NCI-H1048 (cell line): ENCODE results near the gene AK8.

ENCODE experiments used
- DNase-seq: peaks from one replicate; lab custom pipeline; 2025; lab: John Stamatoyannopoulos, UW

AK8 gene

GRCh38 chr9:132825430-132825829 lies 52.7 kb downstream of the AK8 start:
- no peak for DNase-seq

DNA sequence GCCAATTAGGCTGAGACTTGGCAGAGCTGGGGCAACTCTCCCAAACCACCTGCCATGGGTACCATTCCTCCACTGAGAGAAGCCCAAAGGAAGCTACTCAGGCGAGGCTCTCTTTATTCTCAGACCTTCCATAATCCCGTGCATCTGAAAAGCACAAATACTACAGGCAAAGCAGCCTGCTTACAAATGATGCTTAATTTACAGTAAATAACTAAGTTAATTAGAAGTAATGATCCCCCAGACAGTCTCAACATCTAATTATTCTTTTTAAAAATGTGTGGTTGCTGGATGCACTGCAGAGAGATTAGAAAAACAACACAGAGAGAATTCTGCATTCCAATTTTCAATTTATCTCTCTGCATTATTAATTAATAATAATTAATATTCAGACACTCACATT lies 53.1 kb downstream of the AK8 start:
- no peak for DNase-seq

DNA sequence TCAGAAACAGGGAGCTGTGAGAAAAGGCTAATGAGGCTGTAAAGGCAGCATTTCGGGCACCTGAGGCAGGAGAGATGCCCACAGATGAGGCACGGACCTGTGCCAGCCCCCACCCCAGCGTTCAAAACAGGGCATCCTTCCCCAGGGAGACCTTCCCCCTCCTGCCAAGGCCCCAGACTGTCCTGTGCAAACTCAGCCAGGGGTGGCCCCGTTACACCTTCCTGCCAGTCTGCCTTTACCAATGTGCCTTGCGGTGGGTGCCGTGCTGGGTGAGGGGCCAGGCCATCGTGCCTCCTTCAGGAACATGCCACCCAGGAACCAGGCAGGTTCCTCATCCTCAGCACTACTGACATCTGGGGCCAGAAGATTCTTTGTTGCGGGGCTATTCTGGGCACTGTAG lies 53.9 kb downstream of the AK8 start:
- DNase-seq, result no peak

DNA sequence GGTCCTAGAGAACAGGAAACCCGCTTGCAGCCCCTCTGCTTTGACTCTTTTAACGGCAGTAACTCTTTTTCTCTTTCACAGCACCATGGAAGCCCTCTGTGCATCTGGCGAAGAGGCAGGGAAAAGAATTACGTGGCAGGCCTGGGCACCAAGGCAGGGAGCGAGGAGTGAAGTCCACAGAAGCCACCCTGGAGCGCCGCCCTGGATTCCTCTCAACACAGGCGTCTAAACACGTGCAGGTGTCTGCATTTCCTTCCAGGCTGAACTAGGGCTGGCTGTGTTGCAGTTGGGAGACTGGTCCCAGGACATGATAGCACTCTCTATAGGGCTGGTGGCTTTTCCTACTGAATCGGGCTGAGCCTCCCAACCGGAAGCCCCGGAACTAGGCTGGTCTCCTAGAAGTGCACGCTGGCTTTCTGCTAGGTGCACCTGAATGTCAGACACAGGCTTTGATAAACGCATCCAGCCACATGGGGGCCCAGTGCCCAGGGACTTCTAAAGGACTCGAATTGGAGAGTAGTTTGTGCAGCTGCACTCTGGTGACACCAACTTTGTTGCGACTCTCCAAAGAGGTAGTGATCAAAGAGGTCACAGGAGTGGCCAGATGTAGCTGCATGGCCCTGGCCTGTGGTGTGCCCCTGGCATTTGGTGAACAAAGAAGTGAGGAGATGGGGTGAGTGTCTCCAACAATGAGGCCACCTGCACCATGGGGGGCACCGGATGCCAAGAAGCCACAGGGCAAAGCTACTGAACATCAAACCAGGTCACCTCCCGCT lies 54.5 kb downstream of the AK8 start:
- DNase-seq, result no peak

DNA sequence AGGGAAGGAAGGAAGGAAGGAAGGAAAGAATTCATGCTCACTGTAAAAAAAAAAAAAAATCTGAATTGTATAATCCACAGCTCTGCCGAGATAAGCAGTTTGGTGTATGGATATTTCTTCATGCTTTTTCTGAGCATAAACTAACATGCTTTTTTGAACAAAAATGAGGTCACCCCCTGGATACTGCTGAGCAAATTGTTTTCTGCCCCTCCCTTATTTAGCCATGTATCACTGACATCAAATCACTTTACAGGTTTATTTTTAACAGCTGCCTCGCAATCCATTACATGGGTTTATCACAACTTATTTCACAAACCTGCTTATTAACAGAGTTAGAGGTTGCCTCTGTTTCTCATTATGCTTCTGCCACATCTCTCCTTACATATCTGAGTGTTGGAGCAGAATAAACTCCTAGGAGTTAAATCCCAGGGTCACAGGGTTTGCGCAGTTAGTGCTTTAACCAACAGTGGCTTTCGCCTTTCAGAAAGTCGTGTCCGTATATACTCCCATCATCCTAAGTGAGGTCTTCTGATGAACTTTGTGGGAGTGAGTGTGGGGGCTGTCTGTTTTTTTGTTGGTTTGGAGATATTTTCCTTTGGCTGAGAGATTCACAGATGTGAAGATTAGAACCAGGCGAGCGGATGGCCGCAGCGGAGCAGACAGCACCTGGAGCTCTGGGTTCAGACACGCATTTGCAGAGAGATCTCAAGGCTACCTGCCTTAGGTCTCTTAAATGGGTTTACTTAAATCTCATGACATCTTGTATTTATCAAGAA lies 57.7 kb downstream of the AK8 start:
- DNase-seq, result no peak

- no peak for DNase-seq
Measured at GRCh38 chr9:132818588-132818987, 59.5 kb downstream of the AK8 start.

DNA sequence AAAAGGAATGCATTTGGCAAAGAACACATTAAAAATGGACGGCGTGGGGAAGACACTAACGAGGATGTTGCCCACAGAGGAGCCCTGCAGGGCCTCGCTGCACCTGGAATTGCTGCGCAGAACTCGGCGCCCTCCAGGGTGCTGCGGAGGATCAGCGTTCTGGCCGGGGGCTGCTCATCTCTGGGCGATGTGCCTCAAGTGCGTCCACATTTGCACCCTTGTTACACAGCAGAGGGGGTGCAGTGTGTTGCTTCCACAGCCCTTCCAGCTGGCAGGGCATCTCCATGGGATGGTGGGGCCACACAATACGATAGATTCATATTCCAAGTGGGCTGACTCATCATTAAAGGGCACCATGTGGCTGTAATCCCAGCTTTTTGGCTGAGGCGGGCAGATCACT lies 63.1 kb downstream of the AK8 start:
- DNase-seq, result no peak

DNA sequence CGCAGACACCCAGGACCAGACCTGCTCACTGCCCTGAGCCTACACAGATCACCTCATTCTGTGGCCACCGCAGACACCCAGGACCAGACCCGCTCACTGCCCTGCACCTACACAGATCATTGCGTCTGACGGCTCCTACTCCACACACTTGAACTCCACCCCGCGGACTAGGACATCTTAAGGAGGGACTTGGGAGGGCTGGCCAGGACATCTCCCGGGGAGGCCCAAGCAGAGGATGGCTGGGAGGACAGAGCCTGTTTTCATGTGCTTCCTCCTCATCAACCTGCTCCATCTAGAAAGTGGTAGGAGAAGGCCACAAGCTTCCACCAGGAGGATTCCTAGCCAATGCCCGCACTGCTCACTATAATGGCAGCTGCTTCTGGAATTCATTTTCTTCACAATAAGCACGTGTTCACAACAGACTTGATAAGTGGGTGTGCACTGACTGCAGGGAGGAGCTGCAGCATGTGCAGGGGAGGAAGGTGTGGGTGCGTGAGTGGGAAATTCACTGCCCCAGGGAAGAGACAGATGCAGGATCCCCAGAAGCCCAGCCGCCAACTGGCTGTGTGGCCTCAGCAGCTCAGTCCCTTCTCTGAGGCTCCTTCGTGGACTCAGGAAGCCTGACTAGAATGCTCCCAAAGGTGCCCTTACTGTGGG lies 64.8 kb downstream of the AK8 start:
- DNase-seq, result no peak

DNA sequence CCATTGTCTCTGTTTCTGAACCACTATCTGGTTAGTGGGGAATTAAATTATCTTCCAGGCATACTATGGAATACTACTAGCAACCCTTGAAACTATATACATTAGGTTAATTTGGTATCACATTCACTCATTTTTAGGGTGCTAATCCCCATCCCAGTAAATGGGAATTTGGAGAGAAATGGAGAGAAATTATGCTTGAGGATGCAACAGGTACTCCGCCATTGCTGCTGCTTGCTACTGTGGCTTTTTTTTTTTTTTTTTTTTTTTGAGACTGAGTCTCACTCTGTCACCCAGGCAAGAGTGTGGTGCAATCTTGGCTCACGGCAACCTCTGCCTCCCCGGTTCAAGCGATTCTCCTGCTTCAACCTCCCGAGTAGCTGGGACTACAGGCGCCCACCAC lies 66.1 kb downstream of the AK8 start:
- DNase-seq, result no peak

DNA sequence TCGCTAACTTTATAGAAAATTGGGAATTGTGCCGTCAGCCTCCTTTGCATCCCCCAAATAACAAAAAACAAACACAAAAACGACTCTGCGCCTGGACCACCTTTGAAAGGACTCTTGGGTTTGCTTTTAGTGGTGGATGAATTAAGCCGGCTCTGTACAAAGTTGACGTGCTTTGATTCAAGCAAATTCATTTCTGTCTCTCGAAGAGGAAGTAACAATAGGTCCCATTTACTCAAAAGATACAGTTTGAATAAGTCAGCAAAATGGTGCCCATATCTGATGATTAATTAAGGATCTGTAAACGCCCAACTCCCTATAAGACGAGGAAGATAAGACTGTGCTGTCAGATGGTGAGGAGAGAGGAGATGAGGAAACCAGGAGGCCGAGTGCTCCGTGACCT lies 67.8 kb downstream of the AK8 start:
- DNase-seq, result no peak

GRCh38 chr9:132809677-132810271 lies 68.3 kb downstream of the AK8 start:
- no peak for DNase-seq

DNA sequence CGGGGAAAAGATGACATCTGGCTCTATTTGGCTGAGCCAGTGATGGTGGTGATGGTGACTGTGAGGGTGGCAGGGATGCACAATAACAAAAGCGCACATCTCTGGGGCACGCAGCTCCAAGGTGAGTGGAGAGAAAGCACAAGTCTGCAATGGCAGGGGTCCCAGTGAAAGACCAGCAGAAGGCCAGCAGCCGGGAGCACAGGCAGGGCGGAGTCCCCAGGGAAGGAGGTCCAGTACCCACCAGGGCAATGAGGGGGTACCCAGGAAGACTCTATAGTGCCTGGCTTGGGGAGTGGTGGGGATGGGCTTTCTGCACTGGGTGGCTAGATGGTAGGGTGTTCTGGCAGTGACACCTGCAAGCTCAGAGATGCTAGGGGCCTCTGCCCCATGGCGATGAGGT lies 69.4 kb downstream of the AK8 start:
- DNase-seq, result no peak

GRCh38 chr9:132806723-132807421 lies 71.2 kb downstream of the AK8 start:
- no peak for DNase-seq

DNA sequence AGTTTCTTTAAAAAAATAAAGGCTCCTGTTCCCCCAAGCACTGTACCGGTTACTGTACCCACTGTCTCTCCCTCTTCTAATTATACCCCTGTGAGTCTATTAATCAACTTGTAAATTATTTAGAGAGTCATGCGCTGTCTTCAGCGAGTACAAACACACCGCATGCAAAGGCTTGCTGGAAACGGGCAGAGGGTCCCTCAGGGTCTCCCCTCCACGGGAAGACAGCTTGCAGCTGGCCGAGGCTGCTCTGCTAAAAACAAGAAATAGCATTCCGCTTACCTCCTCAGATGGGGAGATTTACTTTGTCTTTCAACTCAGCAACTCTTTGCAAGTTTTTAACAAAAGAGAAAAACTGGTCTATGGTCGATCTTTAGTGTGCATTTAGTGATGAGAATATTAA lies 71.8 kb downstream of the AK8 start:
- no peak for DNase-seq

DNA sequence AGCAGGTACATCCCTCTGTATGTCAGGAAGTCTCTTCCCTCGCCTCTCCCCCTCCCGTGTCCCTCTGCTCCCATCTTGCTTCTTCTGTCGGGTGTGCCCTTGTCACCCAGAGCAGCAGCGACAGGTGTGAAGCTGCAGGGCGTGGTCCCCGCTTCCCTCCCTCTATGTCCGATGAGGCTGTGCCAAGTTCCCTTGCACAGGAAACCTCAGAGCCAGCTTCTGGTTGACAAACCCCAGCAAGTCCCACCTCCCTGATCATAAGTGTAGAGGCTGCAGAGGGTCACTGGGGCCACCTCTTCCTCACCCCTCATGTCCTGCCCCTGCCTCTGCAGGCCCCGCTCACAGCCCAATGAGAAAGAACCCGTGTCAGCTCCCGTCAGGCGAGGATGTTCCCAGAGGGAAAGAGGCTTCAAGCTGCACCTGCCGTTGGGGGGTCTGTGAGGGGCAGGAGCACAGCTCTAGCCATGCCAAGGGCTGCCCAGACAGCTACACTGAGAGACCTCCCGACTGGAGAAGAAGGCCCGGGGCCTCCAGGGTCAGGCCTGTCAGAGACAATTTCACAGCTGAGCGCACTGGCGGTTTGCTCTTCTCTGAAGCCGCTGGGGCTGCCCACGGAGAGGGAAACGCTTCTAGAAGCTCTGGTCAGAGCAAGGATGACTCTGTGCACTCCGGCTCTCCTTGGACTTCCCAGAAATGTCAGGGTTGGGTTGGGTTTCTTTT lies 73.3 kb downstream of the AK8 start:
- no peak for DNase-seq

DNA sequence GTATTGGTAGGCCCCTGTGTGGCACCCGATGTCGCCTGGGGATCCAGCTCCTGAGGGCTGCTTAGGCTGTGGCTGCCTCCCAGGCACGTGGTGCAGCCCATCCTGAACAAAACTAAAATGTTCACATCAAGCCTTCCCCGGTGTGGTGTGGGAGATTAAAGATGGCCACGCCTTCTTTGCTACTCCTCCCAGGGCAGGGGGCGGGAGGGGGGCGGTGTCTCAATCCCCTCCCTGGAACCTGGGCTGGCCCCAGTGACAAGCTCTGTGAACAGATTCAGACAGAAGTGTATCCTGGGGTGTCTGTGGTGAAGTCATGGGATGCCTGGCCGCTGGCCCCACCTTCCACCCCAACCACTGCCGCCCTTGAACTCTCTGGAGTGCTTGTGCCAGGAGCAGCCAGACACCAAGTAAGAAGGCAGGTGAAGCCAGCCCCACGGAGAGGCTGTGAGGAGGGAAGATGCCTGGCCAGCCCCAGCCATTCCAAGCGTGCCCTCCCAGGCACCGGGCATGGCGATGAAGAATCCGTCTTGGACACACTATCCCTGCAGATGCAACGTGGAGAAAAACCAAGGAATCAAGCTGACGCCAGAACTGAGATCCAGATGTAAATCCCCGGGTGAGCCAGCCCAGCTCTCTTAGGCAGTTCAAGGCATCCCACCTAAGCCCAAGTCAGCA lies 75.8 kb downstream of the AK8 start:
- no peak for DNase-seq

DNA sequence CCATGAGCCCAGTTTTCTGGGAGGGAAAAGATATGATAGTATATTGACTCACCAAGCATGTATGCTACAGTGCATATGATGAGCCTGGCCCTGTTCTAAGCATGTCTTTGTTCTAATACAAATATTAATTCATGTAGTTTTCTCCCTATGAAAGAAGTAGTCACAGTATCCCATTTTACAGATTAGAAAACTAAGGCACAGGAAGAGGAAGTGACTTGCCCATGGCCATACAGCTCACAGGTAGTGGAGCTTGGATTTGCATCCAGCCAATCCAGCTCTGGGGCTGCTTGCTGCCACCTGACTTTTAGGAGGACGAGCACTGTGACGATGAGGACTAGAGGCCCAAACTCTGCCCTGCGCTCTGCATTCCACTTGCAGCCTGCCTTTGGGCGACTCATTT lies 76.4 kb downstream of the AK8 start:
- no peak for DNase-seq

- peak; percentile 14 for DNase-seq
Measured at GRCh38 chr9:132800038-132800648, 77.9 kb downstream of the AK8 start.

DNA sequence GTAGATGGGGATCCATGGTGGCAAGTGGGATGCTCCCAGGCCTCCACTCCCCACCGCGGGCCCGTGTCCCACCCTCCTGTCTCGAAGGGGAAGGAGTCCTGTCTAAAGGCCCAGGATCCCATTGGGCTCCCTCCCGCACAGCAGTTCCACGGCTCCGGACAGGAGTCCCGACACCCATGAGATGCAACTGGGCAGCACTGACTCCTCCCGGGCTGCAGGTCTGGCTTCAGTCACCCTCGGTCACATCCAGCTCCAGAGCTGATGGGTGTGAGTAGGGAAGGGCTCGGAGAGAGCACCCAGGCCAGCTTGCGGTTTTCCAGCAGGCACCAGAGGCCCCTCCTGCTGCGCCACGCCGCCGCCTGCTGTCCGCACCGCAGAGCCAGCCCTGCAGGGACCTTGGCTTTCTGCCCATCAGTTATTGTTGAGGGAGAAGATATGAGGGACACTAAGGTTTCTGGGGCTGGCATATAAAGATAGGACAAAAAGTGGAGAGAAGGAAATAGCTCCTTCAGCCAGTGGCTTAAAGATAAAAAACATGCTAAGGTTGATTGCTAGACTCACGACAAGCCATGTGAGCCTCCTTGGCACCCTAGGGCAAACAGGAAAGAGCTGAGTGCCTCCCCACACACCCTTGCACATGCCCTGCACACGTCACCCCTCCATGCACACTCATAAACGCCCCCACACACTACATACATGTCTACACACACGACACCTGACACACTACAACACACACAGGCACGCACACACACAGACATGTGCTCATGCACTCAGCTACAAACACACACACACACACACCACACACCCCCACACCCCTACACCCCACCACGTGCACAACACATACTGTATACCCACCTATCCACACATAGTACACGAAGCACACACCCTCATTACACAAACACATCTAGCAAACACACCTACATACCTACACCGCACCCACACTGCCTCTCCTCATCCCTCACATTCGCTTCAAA lies 79.0 kb downstream of the AK8 start:
- no peak for DNase-seq
